ENCODE results near the gene HTR2A.

The HTR2A gene

GRCh38 chr13:46782691-46783090 is 114.2 kb downstream of the HTR2A start:
- Mint-ChIP-seq H3K4me3 (no peak overlapping the region), H3K27ac (no peak overlapping the region), H3K9me3 (no peaks in the 10 kb centered on the region), H3K36me3 (ENCODE audit: low read depth) (peaks cover 57% of the 10 kb centered on the region), H3K4me1 (no peaks in the 10 kb centered on the region), H3K27me3 (ENCODE audit: low read depth, poor library complexity) (no peaks in the 10 kb centered on the region)
- no peak for DNase-seq
- TF ChIP-seq CTCF (IDR thresholded peaks at IDR 0.05): no peak

- no peaks in the 10 kb centered on the region for H3K4me1 Mint-ChIP-seq
Measured at GRCh38 chr13:46782066-46782465, 114.8 kb downstream of the HTR2A start.

More at GRCh38 chr13:46782066-46782465, 114.8 kb downstream of the HTR2A start:
- H3K36me3 Mint-ChIP-seq (ENCODE audit: low read depth): peaks cover 57% of the 10 kb centered on the region
- no peak for TF ChIP-seq CTCF (IDR thresholded peaks at IDR 0.05)
- DNase-seq: no peak
- no peak overlapping the region for H3K4me3 Mint-ChIP-seq
- no peaks in the 10 kb centered on the region for H3K9me3 Mint-ChIP-seq
- H3K27me3 Mint-ChIP-seq (ENCODE audit: low read depth, poor library complexity): no peaks in the 10 kb centered on the region
- H3K27ac Mint-ChIP-seq: no peak overlapping the region
